Raji (cell line): Measurements from ENCODE around the gene OTUD5.
A peak's percentile ranks its signal among the peaks of the same experiment; 100 is the strongest.

Source experiments
- POLR2A ChIP-seq: IDR thresholded peaks from 2 replicates; pipeline ENCODE4 v1.6.1; 2011; ENCODE audit warnings: low read depth, low read length, control low read depth; ENCODE audit not compliant: insufficient read depth

OTUD5 gene

GRCh38 chrX:48933757-48934156, 23.6 kb downstream of the OTUD5 start:
- TF ChIP-seq POLR2A: no peak

- TF ChIP-seq POLR2A: no peak
Observed at GRCh38 chrX:48927736-48928382, 29.5 kb downstream of the OTUD5 start.

- TF ChIP-seq POLR2A: no peak
Observed at GRCh38 chrX:48927123-48927522, 30.3 kb downstream of the OTUD5 start.

GRCh38 chrX:48924270-48924669, 33.1 kb downstream of the OTUD5 start:
- TF ChIP-seq POLR2A: no peak

- no peak for TF ChIP-seq POLR2A
Observed at GRCh38 chrX:48923771-48924170, 33.6 kb downstream of the OTUD5 start.

- no peak for TF ChIP-seq POLR2A
Observed at GRCh38 chrX:48920718-48921104, 36.7 kb downstream of the OTUD5 start.

- 0 out of 2 replicates have a peak, but pooled peaks have one; percentile 11 for TF ChIP-seq POLR2A
Observed at GRCh38 chrX:48919947-48920717, 37.3 kb downstream of the OTUD5 start.

GRCh38 chrX:48919360-48919841, 38.0 kb downstream of the OTUD5 start:
- TF ChIP-seq POLR2A: no peak

GRCh38 chrX:48918643-48919340, 38.6 kb downstream of the OTUD5 start, which contains the start of gene PIM2:
Gene PIM2 (minus strand): TSS chrX:48919024. CDS start chrX:48918834, 190 bp downstream.
- peak; percentile 89 for TF ChIP-seq POLR2A

GRCh38 chrX:48918301-48918642, 39.1 kb downstream of the OTUD5 start:
- TF ChIP-seq POLR2A: no peak

- TF ChIP-seq POLR2A: no peak
Observed at GRCh38 chrX:48917139-48918001, 40.0 kb downstream of the OTUD5 start.

- TF ChIP-seq POLR2A: no peak
Observed at GRCh38 chrX:48914593-48915493, 42.6 kb downstream of the OTUD5 start.

GRCh38 chrX:48913605-48914366, 43.6 kb downstream of the OTUD5 start:
- no peak for TF ChIP-seq POLR2A
